ENCODE results near the gene AKAP13.

DNA sequence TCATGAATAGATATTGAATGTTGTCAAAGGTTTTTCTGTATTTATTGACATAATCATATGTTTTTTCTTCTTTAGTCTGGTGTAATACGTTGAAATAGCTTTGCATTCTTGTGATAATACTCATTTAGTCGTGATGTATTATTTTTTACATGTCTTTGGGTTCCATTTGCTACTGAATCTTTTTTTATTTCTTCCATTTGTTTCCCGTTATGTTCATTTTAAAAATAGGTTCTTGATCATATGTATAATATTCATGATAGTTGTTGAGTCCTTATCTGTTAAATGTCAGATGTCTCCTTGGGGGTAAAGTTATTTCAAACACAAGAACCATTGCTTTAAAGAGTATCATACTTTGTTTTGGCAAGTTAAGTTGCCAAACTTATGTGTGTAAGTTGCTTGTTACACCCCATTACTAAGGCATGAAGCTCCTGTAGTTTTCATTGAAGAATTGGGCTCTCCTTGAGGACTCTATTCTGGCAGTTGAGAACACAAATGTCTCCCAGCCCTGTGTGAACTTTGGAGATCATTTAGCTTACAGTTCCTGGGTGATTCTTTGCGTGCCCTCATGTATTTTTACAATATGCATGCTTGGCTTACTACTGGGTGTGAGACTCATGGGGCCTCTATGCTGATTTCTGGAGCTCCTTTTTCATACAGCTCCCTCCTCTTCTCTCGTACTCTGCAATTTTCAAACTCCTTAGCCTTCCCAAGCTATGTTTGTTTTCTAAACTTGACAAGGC is 8.3 kb downstream of the AKAP13 start:
- TF ChIP-seq, protein P1, sequence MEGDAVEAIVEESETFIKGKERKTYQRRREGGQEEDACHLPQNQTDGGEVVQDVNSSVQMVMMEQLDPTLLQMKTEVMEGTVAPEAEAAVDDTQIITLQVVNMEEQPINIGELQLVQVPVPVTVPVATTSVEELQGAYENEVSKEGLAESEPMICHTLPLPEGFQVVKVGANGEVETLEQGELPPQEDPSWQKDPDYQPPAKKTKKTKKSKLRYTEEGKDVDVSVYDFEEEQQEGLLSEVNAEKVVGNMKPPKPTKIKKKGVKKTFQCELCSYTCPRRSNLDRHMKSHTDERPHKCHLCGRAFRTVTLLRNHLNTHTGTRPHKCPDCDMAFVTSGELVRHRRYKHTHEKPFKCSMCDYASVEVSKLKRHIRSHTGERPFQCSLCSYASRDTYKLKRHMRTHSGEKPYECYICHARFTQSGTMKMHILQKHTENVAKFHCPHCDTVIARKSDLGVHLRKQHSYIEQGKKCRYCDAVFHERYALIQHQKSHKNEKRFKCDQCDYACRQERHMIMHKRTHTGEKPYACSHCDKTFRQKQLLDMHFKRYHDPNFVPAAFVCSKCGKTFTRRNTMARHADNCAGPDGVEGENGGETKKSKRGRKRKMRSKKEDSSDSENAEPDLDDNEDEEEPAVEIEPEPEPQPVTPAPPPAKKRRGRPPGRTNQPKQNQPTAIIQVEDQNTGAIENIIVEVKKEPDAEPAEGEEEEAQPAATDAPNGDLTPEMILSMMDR (tag by site-specific recombination; IDR thresholded peaks at IDR 0.05): no peak
- TF ChIP-seq, protein P2, sequence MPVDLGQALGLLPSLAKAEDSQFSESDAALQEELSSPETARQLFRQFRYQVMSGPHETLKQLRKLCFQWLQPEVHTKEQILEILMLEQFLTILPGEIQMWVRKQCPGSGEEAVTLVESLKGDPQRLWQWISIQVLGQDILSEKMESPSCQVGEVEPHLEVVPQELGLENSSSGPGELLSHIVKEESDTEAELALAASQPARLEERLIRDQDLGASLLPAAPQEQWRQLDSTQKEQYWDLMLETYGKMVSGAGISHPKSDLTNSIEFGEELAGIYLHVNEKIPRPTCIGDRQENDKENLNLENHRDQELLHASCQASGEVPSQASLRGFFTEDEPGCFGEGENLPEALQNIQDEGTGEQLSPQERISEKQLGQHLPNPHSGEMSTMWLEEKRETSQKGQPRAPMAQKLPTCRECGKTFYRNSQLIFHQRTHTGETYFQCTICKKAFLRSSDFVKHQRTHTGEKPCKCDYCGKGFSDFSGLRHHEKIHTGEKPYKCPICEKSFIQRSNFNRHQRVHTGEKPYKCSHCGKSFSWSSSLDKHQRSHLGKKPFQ (tag by site-specific recombination; IDR thresholded peaks at IDR 0.05): no peak
- TF ChIP-seq, protein P3, sequence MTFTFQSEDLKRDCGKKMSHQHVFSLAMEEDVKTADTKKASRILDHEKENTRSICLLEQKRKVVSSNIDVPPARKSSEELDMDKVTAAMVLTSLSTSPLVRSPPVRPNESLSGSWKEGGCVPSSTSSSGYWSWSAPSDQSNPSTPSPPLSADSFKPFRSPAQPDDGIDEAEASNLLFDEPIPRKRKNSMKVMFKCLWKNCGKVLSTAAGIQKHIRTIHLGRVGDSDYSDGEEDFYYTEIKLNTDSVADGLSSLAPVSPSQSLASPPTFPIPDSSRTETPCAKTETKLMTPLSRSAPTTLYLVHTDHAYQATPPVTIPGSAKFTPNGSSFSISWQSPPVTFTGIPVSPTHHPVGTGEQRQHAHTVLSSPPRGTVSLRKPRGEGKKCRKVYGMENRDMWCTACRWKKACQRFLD (tag by site-specific recombination; IDR thresholded peaks at IDR 0.05): no peak
- no peak for TF ChIP-seq SP7 (tag by site-specific recombination; IDR thresholded peaks at IDR 0.05)
- TF ChIP-seq, protein P4, sequence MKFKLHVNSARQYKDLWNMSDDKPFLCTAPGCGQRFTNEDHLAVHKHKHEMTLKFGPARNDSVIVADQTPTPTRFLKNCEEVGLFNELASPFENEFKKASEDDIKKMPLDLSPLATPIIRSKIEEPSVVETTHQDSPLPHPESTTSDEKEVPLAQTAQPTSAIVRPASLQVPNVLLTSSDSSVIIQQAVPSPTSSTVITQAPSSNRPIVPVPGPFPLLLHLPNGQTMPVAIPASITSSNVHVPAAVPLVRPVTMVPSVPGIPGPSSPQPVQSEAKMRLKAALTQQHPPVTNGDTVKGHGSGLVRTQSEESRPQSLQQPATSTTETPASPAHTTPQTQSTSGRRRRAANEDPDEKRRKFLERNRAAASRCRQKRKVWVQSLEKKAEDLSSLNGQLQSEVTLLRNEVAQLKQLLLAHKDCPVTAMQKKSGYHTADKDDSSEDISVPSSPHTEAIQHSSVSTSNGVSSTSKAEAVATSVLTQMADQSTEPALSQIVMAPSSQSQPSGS (tag by site-specific recombination; IDR thresholded peaks at IDR 0.05; ENCODE audit: low read depth): no peak
- TF ChIP-seq ZNF146 (tag by site-specific recombination; IDR thresholded peaks at IDR 0.05): no peak
- TF ChIP-seq, protein P5, sequence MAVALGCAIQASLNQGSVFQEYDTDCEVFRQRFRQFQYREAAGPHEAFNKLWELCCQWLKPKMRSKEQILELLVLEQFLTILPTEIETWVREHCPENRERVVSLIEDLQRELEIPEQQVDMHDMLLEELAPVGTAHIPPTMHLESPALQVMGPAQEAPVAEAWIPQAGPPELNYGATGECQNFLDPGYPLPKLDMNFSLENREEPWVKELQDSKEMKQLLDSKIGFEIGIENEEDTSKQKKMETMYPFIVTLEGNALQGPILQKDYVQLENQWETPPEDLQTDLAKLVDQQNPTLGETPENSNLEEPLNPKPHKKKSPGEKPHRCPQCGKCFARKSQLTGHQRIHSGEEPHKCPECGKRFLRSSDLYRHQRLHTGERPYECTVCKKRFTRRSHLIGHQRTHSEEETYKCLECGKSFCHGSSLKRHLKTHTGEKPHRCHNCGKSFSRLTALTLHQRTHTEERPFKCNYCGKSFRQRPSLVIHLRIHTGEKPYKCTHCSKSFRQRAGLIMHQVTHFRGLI (tag by site-specific recombination; IDR thresholded peaks at IDR 0.05): no peak
- TF ChIP-seq, protein P6, sequence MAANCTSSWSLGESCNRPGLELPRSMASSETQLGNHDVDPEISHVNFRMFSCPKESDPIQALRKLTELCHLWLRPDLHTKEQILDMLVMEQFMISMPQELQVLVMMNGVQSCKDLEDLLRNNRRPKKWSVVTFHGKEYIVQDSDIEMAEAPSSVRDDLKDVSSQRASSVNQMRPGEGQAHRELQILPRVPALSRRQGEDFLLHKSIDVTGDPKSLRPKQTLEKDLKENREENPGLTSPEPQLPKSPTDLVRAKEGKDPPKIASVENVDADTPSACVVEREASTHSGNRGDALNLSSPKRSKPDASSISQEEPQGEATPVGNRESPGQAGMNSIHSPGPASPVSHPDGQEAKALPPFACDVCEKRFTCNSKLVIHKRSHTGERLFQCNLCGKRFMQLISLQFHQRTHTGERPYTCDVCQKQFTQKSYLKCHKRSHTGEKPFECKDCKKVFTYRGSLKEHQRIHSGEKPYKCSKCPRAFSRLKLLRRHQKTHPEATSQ (tag by site-specific recombination; IDR thresholded peaks at IDR 0.05): no peak
- no peak for TF ChIP-seq ZNF274 (IDR thresholded peaks at IDR 0.05; ENCODE audit: low read length)
- no peak for TF ChIP-seq ZNF274 (tag by site-specific recombination; IDR thresholded peaks at IDR 0.05; ENCODE audit: borderline replicate concordance)
- TF ChIP-seq KLF10 (tag by site-specific recombination; IDR thresholded peaks at IDR 0.05): no peak
- TF ChIP-seq, protein P7, sequence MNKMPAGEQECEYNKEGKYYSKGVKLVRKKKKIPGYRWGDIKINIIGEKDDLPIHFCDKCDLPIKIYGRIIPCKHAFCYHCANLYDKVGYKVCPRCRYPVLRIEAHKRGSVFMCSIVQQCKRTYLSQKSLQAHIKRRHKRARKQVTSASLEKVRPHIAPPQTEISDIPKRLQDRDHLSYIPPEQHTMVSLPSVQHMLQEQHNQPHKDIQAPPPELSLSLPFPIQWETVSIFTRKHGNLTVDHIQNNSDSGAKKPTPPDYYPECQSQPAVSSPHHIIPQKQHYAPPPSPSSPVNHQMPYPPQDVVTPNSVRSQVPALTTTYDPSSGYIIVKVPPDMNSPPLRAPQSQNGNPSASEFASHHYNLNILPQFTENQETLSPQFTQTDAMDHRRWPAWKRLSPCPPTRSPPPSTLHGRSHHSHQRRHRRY (tag by site-specific recombination; IDR thresholded peaks at IDR 0.05): no peak
- TF ChIP-seq ZBTB8A (tag by site-specific recombination; IDR thresholded peaks at IDR 0.05): no peak
- no peak for TF ChIP-seq ZBTB7A (tag by site-specific recombination; IDR thresholded peaks at IDR 0.05; ENCODE audit: low read depth)

Measured in HEK293 (cell line).